LHCN-M2 (cell line): Measurements from ENCODE around the gene SLC25A31. TPM values are rescaled to one million over a fixed set of nuclear protein-coding genes. Genes with fewer than 3 reads are reported as not detected.

ENCODE experiments used
- DNase-seq: peaks from one replicate; pipeline ENCODE4 v3.0.0-alpha.2; 2012; ENCODE audit warnings: low read depth
- polyA plus RNA-seq: library from polyadenylated mRNA; unstranded; fragments of >200 nt; gene quantifications from one replicate; pipeline ENCODE4 v1.2.1, GENCODE V29; 2012; ENCODE audit warnings: missing spikeins
- total RNA-seq: library from RNA; depleted of rRNA; stranded (reverse); fragments of >200 nt; gene quantifications from 2 replicates; pipeline ENCODE4 v1.2.3, GENCODE V29; 2014; rRNA removed

The SLC25A31 gene
- not detected in 2 replicates for total RNA-seq
- polyA plus RNA-seq: not detected

DNA sequence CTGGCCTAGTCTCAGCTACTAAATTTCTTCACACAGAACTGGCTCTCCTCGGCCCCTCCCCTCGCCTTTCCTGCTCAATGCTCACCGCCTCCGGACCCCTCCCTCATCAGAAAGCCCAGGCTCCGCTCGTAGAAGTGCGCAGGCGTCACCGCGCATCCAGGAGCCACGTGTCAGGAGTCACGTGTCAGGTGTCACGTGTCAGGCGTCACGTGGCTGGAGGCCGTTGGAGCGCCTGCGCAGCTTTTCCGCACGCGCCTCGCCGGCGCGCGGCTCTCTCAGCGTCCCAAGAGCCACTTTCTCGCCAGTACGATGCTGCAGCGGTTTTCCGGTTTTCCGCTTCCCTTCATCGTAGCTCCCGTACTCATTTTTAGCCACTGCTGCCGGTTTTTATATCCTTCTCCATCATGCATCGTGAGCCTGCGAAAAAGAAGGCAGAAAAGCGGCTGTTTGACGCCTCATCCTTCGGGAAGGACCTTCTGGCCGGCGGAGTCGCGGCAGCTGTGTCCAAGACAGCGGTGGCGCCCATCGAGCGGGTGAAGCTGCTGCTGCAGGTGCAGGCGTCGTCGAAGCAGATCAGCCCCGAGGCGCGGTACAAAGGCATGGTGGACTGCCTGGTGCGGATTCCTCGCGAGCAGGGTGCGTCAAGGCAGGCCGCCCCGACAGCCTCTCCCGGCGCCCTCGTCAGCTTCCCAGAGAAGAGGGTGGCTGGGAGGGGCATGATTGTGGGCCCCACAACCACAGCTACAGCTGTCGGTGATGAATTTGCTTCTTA, at the start of gene SLC25A31:
Gene SLC25A31 (plus strand): TSS at position 259 of the 772 bp plus-strand sequence. CDS start 146 bp downstream, at position 405.
- no peak for DNase-seq

DNA sequence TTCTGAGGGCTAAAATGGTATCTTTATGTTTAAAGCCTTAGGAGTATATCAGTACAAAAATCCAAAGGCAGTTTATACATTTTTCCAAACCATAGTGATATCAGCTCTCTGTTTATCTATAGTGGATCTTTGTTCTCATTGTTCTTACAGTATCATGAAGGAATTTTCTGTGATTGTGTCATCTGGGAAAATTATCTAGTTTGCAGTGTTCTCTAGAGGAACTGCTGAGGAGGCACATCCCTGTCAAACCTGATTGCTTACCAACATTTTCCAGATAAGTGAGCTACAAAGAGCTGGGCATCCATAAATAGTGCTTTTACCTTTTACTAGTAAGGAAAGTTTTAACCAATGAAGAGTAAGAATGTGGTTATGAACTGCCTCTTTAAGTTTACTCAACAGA, 44.9 kb upstream of the SLC25A31 start:
- DNase-seq: no peak

DNA sequence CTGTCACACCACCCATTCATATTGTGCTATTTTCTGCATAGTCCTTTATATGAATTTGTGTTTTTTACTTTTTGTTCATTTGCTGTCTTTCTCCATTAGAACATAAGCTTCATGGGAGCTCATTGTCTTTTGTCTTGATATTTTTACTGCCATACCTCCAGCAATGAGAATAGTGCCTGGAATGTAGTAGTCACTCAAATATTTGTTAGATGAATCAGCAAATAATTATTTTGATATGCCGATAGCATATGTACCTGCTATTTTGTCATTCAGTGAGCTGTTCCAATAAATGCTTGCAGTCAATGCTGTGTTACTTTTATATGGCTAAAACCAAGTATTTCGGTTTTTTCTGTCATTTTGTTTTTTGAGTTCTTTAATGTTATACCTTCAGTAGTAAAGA, 43.5 kb upstream of the SLC25A31 start:
- peak; percentile 46 for DNase-seq

DNA sequence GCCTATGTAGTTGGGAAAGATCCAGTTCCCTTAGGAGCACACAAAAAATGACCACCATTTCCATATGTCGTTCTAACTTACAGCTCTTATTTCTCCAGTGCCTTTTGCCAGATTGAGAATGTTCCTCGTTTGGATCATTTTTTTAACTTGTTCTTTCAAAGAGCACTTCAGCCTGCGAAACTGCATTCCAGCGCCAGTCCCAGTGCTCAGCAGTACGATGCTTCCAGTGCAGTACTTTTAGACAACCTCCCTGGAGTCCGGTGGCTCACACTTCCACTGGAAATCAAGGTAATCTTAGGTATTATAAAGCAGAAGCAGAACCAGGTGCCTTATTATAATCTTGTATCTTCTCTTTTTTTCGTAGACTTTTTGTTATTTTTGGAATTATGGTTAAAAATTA, 42.6 kb upstream of the SLC25A31 start:
- DNase-seq: no peak

DNA sequence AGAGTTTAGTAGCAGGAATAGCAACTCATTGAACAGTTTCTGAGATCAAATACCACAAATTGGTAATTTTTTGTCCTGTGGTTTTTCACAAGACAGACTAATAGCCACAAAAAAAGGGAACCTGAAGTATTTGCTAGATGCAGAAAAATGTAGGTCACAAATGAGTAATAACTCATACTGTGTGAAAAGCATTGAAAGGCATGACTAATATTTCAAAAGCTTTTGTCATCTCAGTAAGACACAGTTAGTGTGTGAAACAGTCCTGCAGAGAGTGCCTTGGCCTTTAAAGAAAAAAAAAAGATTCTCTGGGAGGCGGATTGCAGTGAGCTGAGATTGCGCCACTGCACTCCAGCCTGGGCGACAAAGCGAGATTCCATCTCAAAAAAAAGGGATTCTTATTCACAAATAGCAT, 31.4 kb upstream of the SLC25A31 start:
- peak; percentile 91 for DNase-seq

DNA sequence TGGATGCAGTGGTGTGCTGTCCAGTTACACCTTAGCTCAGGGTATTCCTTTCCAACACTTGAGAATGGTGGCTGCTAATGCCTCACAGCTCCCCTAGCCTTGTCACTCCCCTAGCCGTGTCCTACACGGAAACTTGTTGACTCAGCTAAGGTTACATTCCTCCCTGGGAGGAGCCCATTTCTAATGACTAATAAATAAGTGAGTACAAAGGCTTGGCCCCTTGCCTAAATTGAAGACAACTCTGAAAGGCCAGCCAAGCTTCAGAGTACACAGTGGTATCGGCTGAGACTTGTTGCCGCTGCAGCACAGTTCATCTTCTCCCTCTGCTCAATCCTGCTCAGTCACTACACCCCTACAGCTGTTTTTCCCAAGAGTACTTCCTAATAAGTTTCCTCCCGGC, 21.2 kb upstream of the SLC25A31 start:
- DNase-seq: peak; percentile 85

DNA sequence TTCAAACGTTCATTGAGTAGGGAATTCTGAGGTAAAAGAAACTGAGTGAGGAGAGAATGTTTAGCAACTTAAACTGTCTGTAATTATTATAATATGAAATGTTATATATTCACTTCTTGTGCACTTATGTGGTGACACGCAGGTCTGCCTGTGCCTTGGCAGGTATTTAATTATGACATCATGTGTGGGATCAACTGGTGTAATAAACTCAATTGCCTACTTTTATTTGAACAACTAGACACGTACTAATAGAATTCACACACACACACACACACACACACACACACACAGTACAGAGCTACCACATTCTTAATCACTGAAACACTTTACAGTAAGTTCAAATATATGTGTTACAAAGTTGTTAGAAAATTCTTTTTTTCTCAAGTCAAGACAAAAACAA, 20.7 kb upstream of the SLC25A31 start:
- no peak for DNase-seq

DNA sequence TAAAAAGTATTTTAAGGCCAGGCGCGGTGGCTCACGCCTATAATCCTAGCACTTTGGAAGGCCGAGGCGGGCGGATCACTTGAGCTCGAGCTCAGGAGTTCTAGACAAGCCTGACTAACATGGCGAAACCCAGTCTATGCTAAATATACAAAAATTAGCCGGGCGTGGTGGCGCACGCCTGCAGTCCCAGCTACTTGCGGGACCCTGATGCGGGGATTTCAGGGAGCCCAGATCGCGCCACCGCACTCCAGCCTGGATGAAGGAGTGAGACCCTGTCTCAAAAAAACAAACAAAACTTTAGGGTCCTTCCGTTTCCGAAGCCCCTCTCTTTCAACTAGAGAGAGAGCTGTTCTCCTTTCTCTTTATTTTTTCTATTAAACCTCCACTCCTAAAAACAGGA, 1.2 kb downstream of the SLC25A31 start:
- no peak for DNase-seq

DNA sequence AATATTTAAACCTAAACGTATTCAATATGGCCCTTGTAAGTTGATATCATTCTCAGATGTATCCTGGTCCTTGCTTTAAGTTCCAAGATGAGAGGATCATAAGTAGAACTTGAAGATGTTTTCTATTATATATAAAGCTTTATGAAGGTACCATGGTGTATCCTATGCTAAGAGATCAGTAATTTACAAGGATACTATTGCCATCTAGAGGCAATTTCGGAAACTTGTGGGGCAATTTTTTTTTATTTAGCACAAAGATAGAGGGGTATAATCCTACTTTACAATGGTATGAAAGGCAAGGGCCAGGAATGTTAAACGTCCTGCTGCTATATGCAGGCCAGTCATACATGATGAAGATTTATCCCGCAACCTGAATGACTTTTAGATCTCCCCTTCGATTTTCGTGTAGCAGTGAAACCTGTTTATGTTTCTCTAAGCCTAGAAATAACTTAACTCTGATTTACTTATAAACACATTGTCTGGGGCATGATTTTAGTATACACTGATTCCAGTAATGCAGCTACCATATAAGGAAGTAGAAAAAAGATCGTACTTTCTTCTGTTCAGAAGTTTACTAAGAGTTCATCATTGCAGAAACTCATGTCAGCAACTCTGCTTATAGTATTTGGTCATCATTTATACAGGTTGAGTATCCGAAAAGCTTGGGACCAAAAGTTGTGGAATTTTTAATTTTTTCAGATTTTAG, 2.6 kb downstream of the SLC25A31 start:
- DNase-seq: peak; percentile 58

DNA sequence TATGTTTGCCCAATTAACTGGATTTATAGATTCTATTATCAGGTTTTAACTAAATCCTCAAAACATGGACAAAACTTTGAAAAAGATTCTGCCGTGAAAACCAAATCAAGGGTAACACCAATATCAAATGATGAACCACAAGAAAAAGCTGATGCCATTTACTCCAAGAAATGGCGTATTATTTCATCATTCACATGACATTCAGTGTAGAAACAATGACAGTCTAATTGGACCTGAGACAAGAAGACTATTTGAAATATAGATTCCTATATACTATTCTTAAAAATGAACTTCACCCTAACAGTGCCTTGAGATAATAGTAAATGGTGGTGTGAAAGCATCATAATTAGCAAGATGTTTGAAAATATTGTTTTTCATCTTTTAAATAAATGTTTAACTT, 4.8 kb downstream of the SLC25A31 start:
- DNase-seq: no peak

DNA sequence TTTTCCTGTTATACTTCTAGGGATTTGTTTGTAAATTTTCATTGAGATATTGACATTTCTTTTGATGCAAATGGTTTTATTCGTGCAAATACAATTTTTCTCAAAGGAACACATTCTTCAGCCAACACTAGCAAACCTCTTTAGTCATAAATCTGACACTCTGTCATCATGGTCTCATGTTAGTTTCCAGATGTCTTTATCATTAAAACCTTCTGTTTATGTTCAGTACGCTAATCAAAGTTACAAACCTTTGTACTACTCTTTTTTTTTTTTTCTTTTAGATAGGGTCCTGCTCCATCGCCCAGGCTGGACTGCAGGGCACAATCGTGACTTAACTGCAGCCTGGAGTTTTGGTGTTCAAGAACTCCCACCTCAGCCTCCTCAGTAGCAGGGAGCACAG, 7.1 kb downstream of the SLC25A31 start:
- no peak for DNase-seq

DNA sequence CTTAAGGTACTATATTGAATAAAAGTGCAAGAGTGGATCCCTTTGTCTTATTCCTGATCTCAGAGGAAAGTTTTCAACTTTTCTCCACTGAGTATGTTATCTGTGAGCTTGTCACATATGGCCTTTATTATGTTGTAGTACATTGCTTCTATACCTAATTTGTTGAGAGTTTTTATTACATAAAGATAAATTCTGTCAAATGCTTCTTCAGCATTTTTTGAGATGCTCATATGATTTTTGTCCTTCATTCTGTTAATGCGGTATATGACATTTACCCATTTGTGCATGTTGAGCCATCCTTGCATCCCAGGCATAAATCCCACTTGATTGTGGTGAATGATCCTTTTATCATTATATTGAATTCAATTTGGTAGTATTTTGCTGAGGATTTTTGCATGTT, 11.0 kb downstream of the SLC25A31 start:
- DNase-seq: no peak

DNA sequence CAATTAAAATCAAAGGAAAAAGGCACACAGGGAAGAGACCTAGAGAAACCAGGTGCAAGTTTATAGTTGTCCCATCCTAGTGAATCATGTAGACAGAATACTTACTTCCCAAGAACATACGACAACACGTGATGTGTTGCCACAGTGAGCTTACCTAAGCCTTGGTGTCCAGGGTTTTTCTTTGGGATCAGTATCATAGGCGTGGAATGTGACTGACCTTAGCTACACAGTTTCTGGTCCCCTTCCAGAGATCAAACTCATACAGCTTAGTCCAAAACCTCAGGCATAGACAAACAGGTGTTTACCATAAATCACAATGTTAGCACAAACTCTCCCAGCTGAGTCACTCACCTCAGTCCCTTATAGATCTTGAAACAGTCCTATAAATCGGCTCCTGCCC, 17.7 kb downstream of the SLC25A31 start:
- peak; percentile 39 for DNase-seq

DNA sequence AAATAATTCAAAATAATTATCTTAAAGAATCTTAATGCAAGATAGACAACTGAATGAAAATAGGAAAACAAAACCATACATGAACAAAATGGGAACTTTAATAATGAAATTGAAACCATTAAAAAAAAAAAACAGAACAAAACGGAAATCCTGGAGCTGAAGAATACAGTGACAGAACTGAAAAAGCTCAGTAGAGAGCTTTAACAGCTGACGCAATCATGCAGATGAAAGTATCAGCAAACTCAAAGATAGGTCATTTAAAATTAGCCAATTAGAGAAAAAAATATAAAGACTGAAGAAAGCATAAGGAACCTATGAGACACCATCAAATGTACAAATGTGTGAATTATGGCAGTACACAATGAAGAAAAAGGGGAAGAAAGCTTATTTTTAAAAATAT, 18.8 kb downstream of the SLC25A31 start:
- no peak for DNase-seq

DNA sequence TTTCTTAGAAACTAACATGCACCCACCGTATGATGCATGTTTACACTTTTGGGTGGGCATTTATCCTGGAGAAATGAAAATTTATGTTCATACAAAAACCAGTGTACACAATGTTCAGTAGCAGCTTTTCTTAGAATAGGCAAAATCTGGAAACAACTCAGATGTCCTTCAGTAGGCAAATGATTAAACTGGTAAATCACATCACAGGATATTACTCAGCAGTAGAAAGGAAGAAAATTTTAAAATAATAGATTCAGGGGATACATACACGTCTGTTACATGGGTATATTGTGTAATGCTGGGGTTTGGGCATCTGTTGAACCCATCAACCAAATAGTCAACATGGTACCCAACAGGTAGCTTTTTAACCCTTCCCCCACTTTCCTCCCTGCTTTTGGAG, 26.7 kb downstream of the SLC25A31 start:
- DNase-seq: no peak

DNA sequence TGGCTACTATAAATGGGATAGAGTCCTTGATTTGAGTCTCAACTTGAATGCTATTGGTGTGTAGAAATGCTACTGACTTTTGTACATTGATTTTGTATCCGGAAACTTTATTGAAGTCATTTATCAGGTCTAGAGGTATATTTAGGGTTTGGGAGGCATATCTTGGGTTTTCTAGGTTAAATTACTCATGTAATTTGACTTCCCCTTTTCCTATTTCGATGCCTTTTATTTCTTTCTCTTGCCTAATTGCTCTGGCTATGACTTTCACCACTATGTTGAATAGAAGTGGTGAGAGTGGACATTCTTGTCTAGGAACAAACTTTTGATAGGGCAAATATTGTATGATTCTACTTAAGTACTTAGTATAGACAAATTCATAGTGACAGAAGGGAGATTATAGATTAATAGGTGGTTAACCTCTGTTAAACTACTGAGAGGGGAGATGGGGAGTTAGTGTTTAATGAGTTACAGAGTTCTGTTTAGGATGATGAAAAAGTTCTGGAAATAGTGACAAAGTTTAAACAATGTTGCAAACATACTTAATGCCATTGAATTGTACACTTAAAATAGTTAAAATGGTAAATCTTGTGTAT, 29.1 kb downstream of the SLC25A31 start:
- DNase-seq: no peak

DNA sequence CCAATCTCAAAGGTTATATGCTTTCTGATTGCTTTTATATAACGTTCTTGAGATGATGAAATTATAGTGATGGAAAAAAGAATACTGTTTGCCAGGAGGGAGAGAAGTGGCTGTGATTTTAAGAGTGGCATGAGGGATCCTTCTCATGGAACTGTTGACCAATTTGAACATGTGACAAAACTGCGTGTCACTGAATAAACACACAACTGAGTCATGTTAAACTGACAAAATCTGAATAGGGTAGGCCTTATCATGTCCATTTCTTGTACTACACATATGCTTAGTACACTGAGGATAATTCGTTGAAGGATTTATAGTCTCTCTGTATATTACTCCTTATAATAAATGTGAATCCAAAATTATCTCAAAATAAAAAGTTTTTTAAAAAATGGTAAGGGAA, 29.7 kb downstream of the SLC25A31 start:
- DNase-seq: peak; percentile 30

DNA sequence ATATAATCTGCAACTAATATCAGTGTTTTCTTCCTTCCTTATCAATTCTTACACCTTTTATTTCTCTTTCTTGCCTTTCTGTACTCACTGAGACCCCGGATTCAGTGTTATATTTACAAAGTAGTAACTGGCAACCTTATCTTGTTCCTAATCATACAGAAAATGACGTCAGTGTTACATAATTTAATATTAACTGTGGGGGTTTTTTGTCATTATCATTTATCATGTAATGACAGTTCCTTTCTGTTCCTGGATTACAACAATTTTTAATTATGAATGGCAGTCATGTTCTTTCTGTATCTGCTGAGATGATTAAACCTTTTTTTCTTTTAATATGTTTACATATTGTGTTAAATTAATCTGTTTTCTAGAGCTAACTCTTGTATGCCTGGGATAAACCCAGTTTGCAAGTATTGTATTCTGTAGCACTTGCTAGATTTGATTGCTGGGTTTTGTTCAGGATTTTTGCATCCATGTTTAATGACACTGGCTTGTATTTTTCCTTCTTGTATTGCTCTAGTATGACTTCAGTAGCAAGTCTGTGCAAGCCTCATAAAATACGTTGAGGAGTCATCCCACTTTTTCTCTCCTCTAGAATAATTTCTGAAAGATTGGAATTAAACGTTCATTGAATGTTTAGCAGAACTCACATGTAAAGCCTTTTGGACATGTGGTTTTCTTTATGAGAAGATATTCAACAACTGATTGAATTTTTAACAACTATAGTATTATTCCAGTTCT, 41.5 kb downstream of the SLC25A31 start:
- no peak for DNase-seq

DNA sequence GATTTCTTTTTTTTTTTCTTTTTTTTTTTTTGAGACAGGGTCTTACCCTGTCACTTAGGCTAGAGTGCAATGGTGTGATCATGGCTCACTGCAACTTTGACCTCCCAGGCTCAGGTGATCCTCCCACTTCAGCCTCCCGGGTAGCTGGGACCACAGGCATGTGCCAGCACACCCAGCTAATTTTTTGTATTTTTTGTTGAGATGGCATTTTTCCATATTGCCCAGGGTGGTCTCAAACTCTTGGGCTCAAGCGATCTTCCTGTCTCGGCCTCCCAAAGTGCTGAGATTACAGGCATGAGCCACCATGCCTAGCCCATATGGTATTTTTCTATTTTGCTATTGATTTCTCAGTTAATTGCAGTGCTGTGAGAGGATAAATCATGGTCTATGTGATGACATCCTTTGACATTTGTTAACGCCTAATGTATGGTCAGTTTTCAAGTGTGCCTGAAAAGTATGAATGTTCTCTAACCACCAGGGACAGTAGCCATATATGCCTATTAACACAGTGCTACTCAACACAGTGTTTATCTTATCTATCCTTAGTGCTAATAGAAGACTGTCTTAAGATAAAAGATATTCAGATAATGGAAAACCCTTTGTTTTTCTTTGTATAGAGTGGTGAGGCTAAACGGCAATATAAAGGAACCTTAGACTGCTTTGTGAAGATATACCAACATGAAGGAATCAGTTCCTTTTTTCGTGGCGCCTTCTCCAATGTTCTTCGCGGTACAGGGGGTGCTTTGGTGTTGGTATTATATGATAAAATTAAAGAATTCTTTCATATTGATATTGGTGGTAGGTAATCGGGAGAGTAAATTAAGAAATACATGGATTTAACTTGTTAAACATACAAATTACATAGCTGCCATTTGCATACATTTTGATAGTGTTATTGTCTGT, 42.8 kb downstream of the SLC25A31 start:
- no peak for DNase-seq

DNA sequence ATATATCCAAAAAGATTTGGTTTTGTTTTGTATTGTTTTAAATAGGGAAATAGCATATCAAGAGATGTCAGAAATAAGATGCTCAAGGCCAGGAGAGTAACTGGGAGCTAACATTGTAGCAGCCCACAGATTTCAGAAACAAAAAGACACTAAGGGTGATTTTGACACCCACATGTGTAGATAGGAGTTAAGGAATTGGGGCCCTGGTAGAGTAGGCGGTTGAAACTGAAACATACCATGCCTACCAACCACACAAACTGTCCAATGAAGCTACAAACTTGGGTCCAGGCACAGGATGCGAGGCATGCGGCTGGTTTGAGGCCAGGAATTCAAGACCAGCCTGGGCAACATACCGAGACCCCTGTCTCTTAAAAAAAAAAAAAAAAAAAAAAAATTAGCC, 45.6 kb downstream of the SLC25A31 start:
- DNase-seq: no peak

DNA sequence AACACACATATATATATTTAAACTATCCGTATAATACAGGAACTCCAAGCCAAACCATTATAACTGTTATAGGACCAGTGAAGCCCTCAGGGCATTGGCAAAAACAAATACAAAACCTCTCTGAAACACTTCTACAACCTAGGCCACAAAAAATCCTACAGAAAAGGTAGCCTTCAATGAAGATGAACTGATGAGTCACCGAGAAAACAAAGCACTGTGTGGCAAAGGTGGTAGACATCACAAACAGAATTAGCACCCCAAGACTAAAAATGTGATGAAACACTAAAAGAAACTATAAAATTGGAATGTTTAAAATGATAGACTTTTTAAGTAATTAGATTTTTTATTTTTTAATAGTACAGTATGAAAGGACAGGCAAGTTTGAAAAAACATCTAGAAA, 46.4 kb downstream of the SLC25A31 start:
- DNase-seq: no peak
